Activated CD8-positive, alpha-beta T cell treated with anti-CD3 and anti-CD28 coated beads for 36 hours (primary cell): ENCODE data around the gene TGM4. TPM values are rescaled to one million over a fixed set of nuclear protein-coding genes. Genes with fewer than 3 reads are reported as not detected.

Experiments used
- ATAC-seq: fragments of 200-7000 bp; cut with Tn5 transposase; one replicate; pipeline ENCODE4 v1.10.0; 2021; ENCODE audit warnings: mild to moderate bottlenecking, moderate library complexity
- CTCF ChIA-PET: fragments of 350-600 bp; sonication (Branson Sonifier 250); formaldehyde crosslinking; loops from one replicate; lab custom pipeline; 2021; ENCODE audit warnings: antibody characterized with exemption; lab: Charles Lee
- POLR2A ChIA-PET: fragments of 350-600 bp; sonication (Branson Sonifier 250); formaldehyde crosslinking; loops from one replicate; lab custom pipeline; 2021; ENCODE audit warnings: antibody characterized with exemption; lab: Charles Lee
- DNase-seq: peaks from one replicate; pipeline ENCODE4 v3.0.0-alpha.2; 2020
- H3K27ac Mint-ChIP-seq: one replicate; pipeline ENCODE4 v1.8.0; 2021; ENCODE audit warnings: mild to moderate bottlenecking, mixed read lengths
- H3K27me3 Mint-ChIP-seq: one replicate; pipeline ENCODE4 v1.8.0; 2021; ENCODE audit warnings: mixed read lengths
- H3K36me3 Mint-ChIP-seq: one replicate; pipeline ENCODE4 v1.8.0; 2021; ENCODE audit warnings: low read depth, mixed read lengths
- H3K4me1 Mint-ChIP-seq: one replicate; pipeline ENCODE4 v1.8.0; 2021; ENCODE audit warnings: low read depth, mixed read lengths
- H3K4me3 Mint-ChIP-seq: one replicate; pipeline ENCODE4 v1.8.0; 2021; ENCODE audit warnings: mild to moderate bottlenecking, moderate library complexity, mixed read lengths
- H3K9me3 Mint-ChIP-seq: one replicate; pipeline ENCODE4 v1.8.0; 2021; ENCODE audit warnings: mixed read lengths
- intact Hi-C: fragments of 100-400 bp; cut with micrococcal nuclease; formaldehyde crosslinking; loops from one replicate; pipeline ENCODE4 v1.10.0; 2022
- total RNA-seq, 2 experiments: library from RNA; stranded (reverse); gene quantifications; one replicate each; pipeline ENCODE4 v1.2.3, GENCODE V29; 2021
- TF ChIP-seq, protein P1 (sequence below): fragments of 200-600 bp; IDR thresholded peaks from one replicate; pipeline ENCODE4 v1.8.0; 2022; ENCODE audit warnings: antibody characterized with exemption, mild to moderate bottlenecking

Gene TGM4
- total RNA-seq, 2 experiments from 2014 or later = not detected

- ChIA-PET CTCF (no interaction called here), POLR2A (no interaction called here)
- H3K4me3 Mint-ChIP-seq = no peak overlapping the region
- H3K27ac Mint-ChIP-seq = no peak overlapping the region
- TF ChIP-seq, protein P1, sequence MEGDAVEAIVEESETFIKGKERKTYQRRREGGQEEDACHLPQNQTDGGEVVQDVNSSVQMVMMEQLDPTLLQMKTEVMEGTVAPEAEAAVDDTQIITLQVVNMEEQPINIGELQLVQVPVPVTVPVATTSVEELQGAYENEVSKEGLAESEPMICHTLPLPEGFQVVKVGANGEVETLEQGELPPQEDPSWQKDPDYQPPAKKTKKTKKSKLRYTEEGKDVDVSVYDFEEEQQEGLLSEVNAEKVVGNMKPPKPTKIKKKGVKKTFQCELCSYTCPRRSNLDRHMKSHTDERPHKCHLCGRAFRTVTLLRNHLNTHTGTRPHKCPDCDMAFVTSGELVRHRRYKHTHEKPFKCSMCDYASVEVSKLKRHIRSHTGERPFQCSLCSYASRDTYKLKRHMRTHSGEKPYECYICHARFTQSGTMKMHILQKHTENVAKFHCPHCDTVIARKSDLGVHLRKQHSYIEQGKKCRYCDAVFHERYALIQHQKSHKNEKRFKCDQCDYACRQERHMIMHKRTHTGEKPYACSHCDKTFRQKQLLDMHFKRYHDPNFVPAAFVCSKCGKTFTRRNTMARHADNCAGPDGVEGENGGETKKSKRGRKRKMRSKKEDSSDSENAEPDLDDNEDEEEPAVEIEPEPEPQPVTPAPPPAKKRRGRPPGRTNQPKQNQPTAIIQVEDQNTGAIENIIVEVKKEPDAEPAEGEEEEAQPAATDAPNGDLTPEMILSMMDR = no peak
- DNase-seq (no peak), ATAC-seq (no peak)
- no peaks in the 10 kb centered on the region for H3K36me3 Mint-ChIP-seq
- no peaks in the 10 kb centered on the region for H3K27me3 Mint-ChIP-seq
- H3K4me1 Mint-ChIP-seq = peaks cover 19% of the 10 kb centered on the region
- intact Hi-C loops = no loop called here
- no peaks in the 10 kb centered on the region for H3K9me3 Mint-ChIP-seq
These were observed 86.1 kb downstream of the TGM4 start for GRCh38 chr3:44960387-44961026.

- H3K4me1 Mint-ChIP-seq = peaks cover 30% of the 10 kb centered on the region
- intact Hi-C loops = no loop called here
- ATAC-seq (no peak), DNase-seq (no peak)
- ChIA-PET POLR2A (no interaction called here), CTCF (no interaction called here)
- H3K27me3 Mint-ChIP-seq = no peaks in the 10 kb centered on the region
- TF ChIP-seq, protein P1 = no peak
- H3K9me3 Mint-ChIP-seq = no peaks in the 10 kb centered on the region
- H3K36me3 Mint-ChIP-seq = no peaks in the 10 kb centered on the region
- H3K27ac Mint-ChIP-seq = no peak overlapping the region
- no peak overlapping the region for H3K4me3 Mint-ChIP-seq
These were observed 87.5 kb downstream of the TGM4 start for GRCh38 chr3:44961888-44962287.

GRCh38 chr3:44962621-44963393, 88.4 kb downstream of the TGM4 start:
- ChIA-PET POLR2A (interaction anchor here (1.0 kb wide), 1 partner anchor 13 kb away, joined by 3 read pairs; the partner anchor contains the start of genes EXOSC7 and ZDHHC3), CTCF (no interaction called here)
- Mint-ChIP-seq H3K27me3 (no peaks in the 10 kb centered on the region), H3K4me3 (no peak overlapping the region), H3K27ac (no peak overlapping the region), H3K4me1 (peaks cover 38% of the 10 kb centered on the region), H3K9me3 (no peaks in the 10 kb centered on the region), H3K36me3 (no peaks in the 10 kb centered on the region)
- intact Hi-C loops = no loop called here
- DNase-seq (no peak), ATAC-seq (no peak)
- TF ChIP-seq, protein P1 = no peak

DNA sequence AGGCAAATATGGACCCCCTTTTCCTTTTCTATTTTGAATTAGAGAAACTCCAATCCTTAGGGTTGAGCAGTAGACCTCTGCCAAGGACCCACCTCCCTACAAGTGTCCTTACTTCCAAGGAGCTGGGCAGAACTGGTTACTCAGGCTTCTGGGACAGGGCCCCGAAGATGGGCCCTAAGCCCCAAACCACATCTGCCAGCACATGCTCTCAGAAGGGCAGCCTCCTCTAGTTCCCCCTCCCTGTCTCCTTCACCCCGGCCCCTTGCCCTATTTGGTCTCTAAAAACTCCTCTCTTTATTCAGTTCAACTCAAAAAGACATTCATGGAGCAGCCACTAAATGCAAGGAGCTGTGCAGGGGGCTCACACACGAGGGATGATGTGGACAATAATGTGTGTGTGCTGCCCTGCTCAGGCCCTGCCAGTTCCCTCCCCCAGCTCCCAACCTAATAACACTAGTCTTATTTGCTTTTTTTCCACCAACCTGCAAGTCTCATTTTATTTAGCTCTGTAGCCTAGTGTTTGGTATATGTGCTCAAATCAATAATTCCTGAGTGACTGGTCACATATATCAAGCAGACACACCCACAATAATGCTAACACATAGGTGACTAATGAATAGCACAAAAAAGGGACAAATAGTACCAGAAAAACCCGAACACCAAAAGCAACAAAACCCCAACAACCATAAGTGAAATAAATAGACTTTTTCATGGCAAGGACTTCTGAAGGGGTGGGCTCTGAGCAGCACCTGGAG, 89.3 kb downstream of the TGM4 start:
- no peak for ATAC-seq
- no peak for DNase-seq
- intact Hi-C loops = no loop called here
- no peak overlapping the region for H3K4me3 Mint-ChIP-seq
- H3K27me3 Mint-ChIP-seq = no peaks in the 10 kb centered on the region
- no peaks in the 10 kb centered on the region for H3K36me3 Mint-ChIP-seq
- CTCF ChIA-PET = no interaction called here
- POLR2A ChIA-PET = interaction anchor here (1.0 kb wide), 1 partner anchor 12 kb away, joined by 3 read pairs; the partner anchor contains the start of genes EXOSC7 and ZDHHC3
- no peaks in the 10 kb centered on the region for H3K9me3 Mint-ChIP-seq
- H3K4me1 Mint-ChIP-seq = peaks cover 45% of the 10 kb centered on the region
- TF ChIP-seq, protein P1 = no peak
- H3K27ac Mint-ChIP-seq = no peak overlapping the region

Other genes with a start within 250 kb of the TGM4 start
- gene ZNF197, start 249.6 kb upstream of the TGM4 start, total RNA-seq = 10 to 100 TPM; 10.6 to 11.6 TPM
- gene ZNF35, start 225.9 kb upstream of the TGM4 start, total RNA-seq = 1 to 10 TPM; 5.4 to 5.8 TPM
- 1 to 10 TPM; 2.0 to 2.3 TPM for gene ZNF502, start 161.9 kb upstream of the TGM4 start, total RNA-seq
- gene ZNF501, start 145.0 kb upstream of the TGM4 start, total RNA-seq = 1 to 10 TPM; 2.7 to 3.2 TPM
- 10 to 100 TPM; 36.6 to 39.1 TPM for gene KIAA1143, start 113.0 kb upstream of the TGM4 start, total RNA-seq
- gene KIF15, start 112.8 kb upstream of the TGM4 start, total RNA-seq = 10 to 100 TPM; 38.1 to 41.9 TPM
- 10 to 100 TPM; 11.3 to 11.8 TPM for gene TMEM42, start 12.7 kb upstream of the TGM4 start, total RNA-seq
- 10 to 100 TPM; 28.6 to 36.0 TPM for gene ZDHHC3, start 101.6 kb downstream of the TGM4 start, total RNA-seq
- 10 to 100 TPM; 79.8 to 80.7 TPM for gene EXOSC7, start 101.6 kb downstream of the TGM4 start, total RNA-seq
- not detected for gene CLEC3B, start 151.7 kb downstream of the TGM4 start, total RNA-seq